Adrenal gland (tissue), 12 donors: ENCODE data around the gene COPE. TPM values are rescaled to one million over a fixed set of nuclear protein-coding genes. Genes with fewer than 3 reads are reported as not detected.

ENCODE experiments used
- DNase-seq, 7 donors: peaks; one replicate each; pipeline ENCODE4 v3.0.0-alpha.2; 2019 to 2020
- H3K27ac ChIP-seq, 5 donors: fragments of 200-600 bp; sonication (generic) in 4 of 5; 1 replicate in 3 of 5; 2 replicates in 2 of 5; pipeline versions ENCODE4 v1.5.1 to v1.8.0; 2016 to 2020; ENCODE audit warnings: mild to moderate bottlenecking in 1 of 5
- H3K27me3 ChIP-seq: fragments of 200-600 bp; 2 replicates; pipeline ENCODE4 v1.8.0; 2021
- H3K36me3 ChIP-seq, 2 donors: fragments of 200-600 bp; replicated peaks in 1 of 2; 1 replicate in 1 of 2; 2 replicates in 1 of 2; pipeline versions ENCODE4 v1.5.1 to v1.8.0; 2018 to 2022
- H3K4me1 ChIP-seq, 2 donors: fragments of 200-600 bp; replicated peaks in 1 of 2; 1 replicate in 1 of 2; 2 replicates in 1 of 2; pipeline versions ENCODE4 v1.5.1 to v1.8.0; 2018 to 2021
- H3K4me3 ChIP-seq, 4 donors: fragments of 200-600 bp; sonication (generic) in 3 of 4; one replicate each; pipeline ENCODE4 v1.5.1; 2016 to 2018
- H3K9me3 ChIP-seq, 3 donors: fragments of 200-600 bp; sonication (generic) in 1 of 3; replicated peaks in 1 of 3; 1 replicate in 2 of 3; 2 replicates in 1 of 3; pipeline versions ENCODE4 v1.5.1 to v1.8.0; 2016 to 2021
- CTCF ChIP-seq, 6 experiments: fragments of 450-650 bp in 4 of 6; fragments of 200-600 bp in 2 of 6; sonication (generic) in 1 of 6; IDR thresholded peaks; 1 replicate in 5 of 6; 2 replicates in 1 of 6; pipeline versions ENCODE4 v1.5.1 to v1.8.0; 2016 to 2021; ENCODE audit warnings: antibody characterized with exemption in 6 of 6, mild to moderate bottlenecking in 2 of 6, moderate library complexity in 1 of 6
- POLR2A ChIP-seq, 2 donors: fragments of 450-650 bp; IDR thresholded peaks; one replicate each; pipeline ENCODE4 v1.6.1; 2017; ENCODE audit warnings: antibody characterized with exemption in 2 of 2, mild to moderate bottlenecking in 2 of 2, moderate library complexity in 1 of 2
- WGBS, 4 donors: extraction: QIAGEN DNeasy Blood & Tissue Kit in 2 of 4; methylation state at CpG; one replicate each; pipeline versions ENCODE4 v1.1.5 to v1.1.7; 2013 to 2017; 5-methylcytosine and 5-hydroxymethylcytosine counted together
- intact Hi-C, 2 donors: fragments of 100-400 bp; cut with DNase I; formaldehyde crosslinking; loops; one replicate each; pipeline versions ENCODE4 v1.14.1 to v1.15.0; 2022 to 2023
- polyA plus RNA-seq, 3 donors: library from polyadenylated mRNA; stranded (reverse); fragments of 200-250 nt in 2 of 3; fragments of 350-450 nt in 1 of 3; fragmentation: Illumina TruSeq in 1 of 3; extraction: RNeasy Lipid Tissue Mini Kit (QIAGEN cat#74804) in 1 of 3; gene quantifications; one replicate each; pipeline ENCODE4 v1.2.3, GENCODE V29; 2013 to 2014
- total RNA-seq, 9 donors: library from RNA; depleted of rRNA in 4 of 9; stranded (reverse); fragments of >200 nt in 4 of 9; fragments of 120-200 nt in 1 of 9; fragmentation: NEBNext Ultra II Directional in 1 of 9; extraction: Animal tissue kit (Norgen Biotek cat#: 25700) in 1 of 9; gene quantifications; one replicate each; pipeline versions ENCODE4 v1.1.0 to v1.2.4, GENCODE V29; 2013 to 2023
- donor health status: healthy with polysubstance abuse.
- donor health status: Bipolar disorder and iron deficiency.
- donor health status: DM: yes; HTN: yes; CAD: no.
- donor health status: DM: no; HTN: no; CAD: no.
- donor health status: DM: no; HTN: no; CAD: no.
- donor health status: DM: yes; HTN: yes; CAD: no.

COPE gene
- total and polyA plus RNA-seq, 12 donors = 45.1 to 400 (median 298) TPM

- intact Hi-C loops = loop anchor here in 1 of 2 donors (10.0 kb wide), 1 partner anchor 90 kb away; no protein-coding TSS in a partner anchor
Measured at GRCh38 chr19:18894254-18895037, 24.7 kb downstream of the COPE start.

GRCh38 chr19:18893587-18894253 lies 25.5 kb downstream of the COPE start:
- Histone ChIP-seq H3K4me1 (peaks cover 0 to 6% of the 10 kb centered on the region in 2 donors), H3K4me3 (no peak overlapping the region), H3K27ac (no peak overlapping the region), H3K36me3 (no peaks in the 10 kb centered on the region), H3K27me3 (peaks cover 5% of the 10 kb centered on the region), H3K9me3 (no peaks in the 10 kb centered on the region)
- no peak for DNase-seq
- intact Hi-C loops = loop anchor here in 1 of 2 donors (10.0 kb wide), 1 partner anchor 91 kb away; no protein-coding TSS in a partner anchor
- TF ChIP-seq POLR2A (IDR thresholded peaks at IDR 0.05) = no peak
- no peak for TF ChIP-seq CTCF (IDR thresholded peaks at IDR 0.05)
- 52 to 64% (median 58%) methylated on average over 12 to 18 of the region's 18 CpGs for WGBS, 4 donors

More at GRCh38 chr19:18894254-18895037, 24.7 kb downstream of the COPE start:
- TF ChIP-seq POLR2A (IDR thresholded peaks at IDR 0.05) (no peak), CTCF (IDR thresholded peaks at IDR 0.05) (no peak)
- peak overlapping the region in 1 of 5 donors; percentile 8 for H3K27ac ChIP-seq
- WGBS, 4 donors = 16 to 23% (median 20%) methylated on average over 4 to 28 of the region's 28 CpGs
- H3K4me1 ChIP-seq = peaks cover 0 to 6% of the 10 kb centered on the region in 2 donors
- no peaks in the 10 kb centered on the region for H3K9me3 ChIP-seq
- no peak overlapping the region for H3K4me3 ChIP-seq
- DNase-seq = peak in 1 of 7 donors; percentile 77
- peaks cover 5% of the 10 kb centered on the region for H3K27me3 ChIP-seq
- H3K36me3 ChIP-seq = peaks cover 0 to 5% of the 10 kb centered on the region in 2 donors

GRCh38 chr19:18889949-18890745 lies 29.0 kb downstream of the COPE start:
- H3K27me3 ChIP-seq = peaks cover 5% of the 10 kb centered on the region
- H3K27ac ChIP-seq = no peak overlapping the region
- no peaks in the 10 kb centered on the region for H3K36me3 ChIP-seq
- no peaks in the 10 kb centered on the region for H3K9me3 ChIP-seq
- H3K4me3 ChIP-seq = no peak overlapping the region
- intact Hi-C loops = loop anchor here in 1 of 2 donors (10.0 kb wide), 1 partner anchor 95 kb away; no protein-coding TSS in a partner anchor
- no peak for DNase-seq
- WGBS, 4 donors = 77 to 82% (median 79%) methylated on average over 8 to 10 of the region's 10 CpGs
- TF ChIP-seq CTCF (IDR thresholded peaks at IDR 0.05) = no peak
- no peak for TF ChIP-seq POLR2A (IDR thresholded peaks at IDR 0.05)
- H3K4me1 ChIP-seq = peaks cover 0 to 1% of the 10 kb centered on the region in 2 donors

- H3K27me3 ChIP-seq = no peaks in the 10 kb centered on the region
- TF ChIP-seq CTCF (IDR thresholded peaks at IDR 0.05) (no peak), POLR2A (IDR thresholded peaks at IDR 0.05) (no peak)
- H3K4me3 ChIP-seq = no peak overlapping the region
- no peaks in the 10 kb centered on the region for H3K36me3 ChIP-seq
- 84 to 95% (median 91%) methylated on average over 4 of the region's 4 CpGs for WGBS, 4 donors
- intact Hi-C loops = no loop called here
- no peak for DNase-seq
- H3K27ac ChIP-seq = no peak overlapping the region
- no peaks in the 10 kb centered on the region for H3K4me1 ChIP-seq
- H3K9me3 ChIP-seq = no peaks in the 10 kb centered on the region
Measured at GRCh38 chr19:18886972-18887371, 32.2 kb downstream of the COPE start.
